Hepatocyte (in vitro differentiated cells): Measurements from ENCODE around the gene KCNQ4.

Source experiments
- CTCF ChIP-seq: fragments of 200-600 bp; sonication (generic); IDR thresholded peaks from 2 replicates; pipeline ENCODE4 v1.5.1; 2016; ENCODE audit warnings: antibody characterized with exemption, mild to moderate bottlenecking; ENCODE audit not compliant: poor library complexity
- EZH2 ChIP-seq: fragments of 200-600 bp; sonication (generic); IDR thresholded peaks from 2 replicates; pipeline ENCODE4 v1.6.1; 2016; ENCODE audit warnings: antibody characterized with exemption, mild to moderate bottlenecking, borderline replicate concordance

DNA sequence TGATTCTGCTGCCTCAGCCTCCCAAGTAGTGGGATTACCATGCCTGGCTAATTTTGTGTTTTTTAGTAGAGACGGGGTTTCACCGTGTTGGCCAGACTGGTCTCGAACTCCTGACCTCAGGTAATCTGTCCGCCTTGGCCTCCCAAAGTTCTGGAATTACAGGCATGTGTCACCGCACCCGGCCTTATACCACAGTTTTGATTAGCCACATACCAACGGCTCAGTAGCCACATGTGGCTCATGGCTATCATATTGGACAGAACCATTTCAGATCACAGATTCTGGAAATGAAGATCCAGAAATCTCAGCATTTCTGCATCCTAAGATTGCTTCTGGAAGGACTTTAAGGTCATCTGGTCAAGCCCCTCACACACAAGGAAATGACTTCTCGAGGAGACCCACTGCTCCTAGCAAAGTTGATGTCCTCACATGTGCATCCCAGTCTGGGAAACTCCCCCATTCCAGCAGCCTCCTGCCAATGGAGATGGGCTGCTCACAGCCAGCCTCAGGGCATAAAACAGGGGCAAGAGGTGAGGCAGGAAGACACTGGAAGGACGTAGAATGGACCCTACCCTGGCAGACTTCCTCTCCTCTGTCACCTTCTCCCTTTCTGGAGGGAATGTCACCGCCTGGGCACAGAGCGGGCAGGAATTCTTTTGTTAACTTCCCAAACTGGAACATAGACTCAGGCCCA, 96.0 kb downstream of the KCNQ4 start:
- TF ChIP-seq EZH2 (no peak), CTCF (no peak)
